ENCODE results near the gene FBXO28.

DNA sequence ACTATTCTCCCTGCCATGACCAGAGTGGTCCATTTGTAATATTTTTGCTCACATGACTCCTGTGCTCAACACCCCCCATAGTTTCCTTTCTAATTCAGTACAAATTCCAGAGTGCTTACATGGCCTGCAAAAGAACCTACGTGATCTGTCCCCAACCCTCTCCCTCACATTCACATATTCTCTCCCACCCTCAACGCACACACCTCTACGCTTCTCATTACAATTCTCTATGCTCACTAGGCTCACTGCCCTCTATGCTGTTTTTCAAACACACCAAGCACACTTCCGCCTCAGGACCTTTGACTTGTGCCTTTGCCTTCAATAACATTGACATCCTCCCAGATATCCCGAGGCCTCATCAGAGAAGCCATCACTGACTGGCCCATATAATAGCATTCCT, 23.8 kb upstream of the FBXO28 start:
- TF ChIP-seq RARB (CRISPR knock-in tag; IDR thresholded peaks at IDR 0.05): no peak
- TF ChIP-seq, protein P1, sequence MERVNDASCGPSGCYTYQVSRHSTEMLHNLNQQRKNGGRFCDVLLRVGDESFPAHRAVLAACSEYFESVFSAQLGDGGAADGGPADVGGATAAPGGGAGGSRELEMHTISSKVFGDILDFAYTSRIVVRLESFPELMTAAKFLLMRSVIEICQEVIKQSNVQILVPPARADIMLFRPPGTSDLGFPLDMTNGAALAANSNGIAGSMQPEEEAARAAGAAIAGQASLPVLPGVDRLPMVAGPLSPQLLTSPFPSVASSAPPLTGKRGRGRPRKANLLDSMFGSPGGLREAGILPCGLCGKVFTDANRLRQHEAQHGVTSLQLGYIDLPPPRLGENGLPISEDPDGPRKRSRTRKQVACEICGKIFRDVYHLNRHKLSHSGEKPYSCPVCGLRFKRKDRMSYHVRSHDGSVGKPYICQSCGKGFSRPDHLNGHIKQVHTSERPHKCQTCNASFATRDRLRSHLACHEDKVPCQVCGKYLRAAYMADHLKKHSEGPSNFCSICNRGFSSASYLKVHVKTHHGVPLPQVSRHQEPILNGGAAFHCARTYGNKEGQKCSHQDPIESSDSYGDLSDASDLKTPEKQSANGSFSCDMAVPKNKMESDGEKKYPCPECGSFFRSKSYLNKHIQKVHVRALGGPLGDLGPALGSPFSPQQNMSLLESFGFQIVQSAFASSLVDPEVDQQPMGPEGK (CRISPR knock-in tag; IDR thresholded peaks at IDR 0.05; ENCODE audit: borderline replicate concordance): no peak
- TF ChIP-seq ARNTL (CRISPR knock-in tag; IDR thresholded peaks at IDR 0.05; ENCODE audit: borderline replicate concordance, low read depth): no peak
- no peak for TF ChIP-seq ZC3H10 (CRISPR knock-in tag; IDR thresholded peaks at IDR 0.05)
- TF ChIP-seq OSR1 (CRISPR knock-in tag; IDR thresholded peaks at IDR 0.05): no peak
- no peak for TF ChIP-seq ZFP3 (CRISPR knock-in tag; IDR thresholded peaks at IDR 0.05)
- TF ChIP-seq ZNF565 (CRISPR knock-in tag; conservative IDR thresholded peaks at IDR 0.05; ENCODE audit: low read depth): no peak
- TF ChIP-seq, protein P2, sequence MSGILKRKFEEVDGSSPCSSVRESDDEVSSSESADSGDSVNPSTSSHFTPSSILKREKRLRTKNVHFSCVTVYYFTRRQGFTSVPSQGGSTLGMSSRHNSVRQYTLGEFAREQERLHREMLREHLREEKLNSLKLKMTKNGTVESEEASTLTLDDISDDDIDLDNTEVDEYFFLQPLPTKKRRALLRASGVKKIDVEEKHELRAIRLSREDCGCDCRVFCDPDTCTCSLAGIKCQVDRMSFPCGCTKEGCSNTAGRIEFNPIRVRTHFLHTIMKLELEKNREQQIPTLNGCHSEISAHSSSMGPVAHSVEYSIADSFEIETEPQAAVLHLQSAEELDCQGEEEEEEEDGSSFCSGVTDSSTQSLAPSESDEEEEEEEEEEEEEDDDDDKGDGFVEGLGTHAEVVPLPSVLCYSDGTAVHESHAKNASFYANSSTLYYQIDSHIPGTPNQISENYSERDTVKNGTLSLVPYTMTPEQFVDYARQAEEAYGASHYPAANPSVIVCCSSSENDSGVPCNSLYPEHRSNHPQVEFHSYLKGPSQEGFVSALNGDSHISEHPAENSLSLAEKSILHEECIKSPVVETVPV (CRISPR knock-in tag; IDR thresholded peaks at IDR 0.05): no peak
- no peak for TF ChIP-seq ZNF70 (CRISPR knock-in tag; IDR thresholded peaks at IDR 0.05)

Measured in SK-N-SH treated with all-trans-retinoic acid at 6 μM for 48 hours (cell line).